ENCODE measurements around the gene SPRYD3. TPM values are rescaled to one million over a fixed set of nuclear protein-coding genes. Genes with fewer than 3 reads are reported as not detected.

The SPRYD3 gene
- total and polyA plus RNA-seq, 2 experiments from 2014 or later, result 4.3 to 5.4 TPM

- Histone ChIP-seq H3K27ac (ENCODE audit: low read depth) (no peak overlapping the region), H3F3A (replicated peaks; ENCODE audit: low read depth) (no peaks in the 10 kb centered on the region), H3K9me2 (ENCODE audit: insufficient read depth) (no peaks in the 10 kb centered on the region), H4K20me1 (replicated peaks; ENCODE audit: insufficient read depth) (no peaks in the 10 kb centered on the region), H3K36me3 (ENCODE audit: insufficient read depth) (no peaks in the 10 kb centered on the region; the same call in 1 of the 2 replicates), H3K27me3 (ENCODE audit: insufficient read depth) (no peaks in the 10 kb centered on the region), H3K79me2 (replicated peaks; ENCODE audit: insufficient read depth) (no peaks in the 10 kb centered on the region), H2AFZ (no peak overlapping the region), H3K4me2 (no peak overlapping the region), H3K4me3 (no peak overlapping the region), H3K4me1 (ENCODE audit: insufficient read depth) (peaks cover 4% of the 10 kb centered on the region; the same call in 1 of the 2 replicates)
- Mint-ChIP-seq H3K4me3 (no peak overlapping the region), H3K36me3 (ENCODE audit: low read depth) (peaks cover 3% of the 10 kb centered on the region; the same call in 1 of the 3 replicates), H3K4me1 (peaks cover 19% of the 10 kb centered on the region), H3K27me3 (ENCODE audit: insufficient read depth, low read depth, poor library complexity) (peaks cover 13% of the 10 kb centered on the region), H3K9me3 (no peaks in the 10 kb centered on the region), H3K27ac (no peak overlapping the region)
- no peak for DNase-seq (ENCODE audit: low spot score)
- no peak for TF ChIP-seq ZNF331 (CRISPR knock-in tag; IDR thresholded peaks at IDR 0.05; ENCODE audit: low read depth)
- no peak for TF ChIP-seq REST (IDR thresholded peaks at IDR 0.05; ENCODE audit: unreplicated experiment)
- TF ChIP-seq EZH2 (IDR thresholded peaks at IDR 0.05; ENCODE audit: low read depth, unreplicated experiment), result no peak
- TF ChIP-seq NANOG (IDR thresholded peaks at IDR 0.05; ENCODE audit: borderline replicate concordance), result no peak
- no peak for ATAC-seq
Observed at GRCh38 chr12:53063708-53064612, 15.2 kb downstream of the SPRYD3 start.

GRCh38 chr12:53062977-53063707, 16.0 kb downstream of the SPRYD3 start:
- Mint-ChIP-seq H3K27ac (no peak overlapping the region), H3K36me3 (ENCODE audit: low read depth) (peaks cover 3% of the 10 kb centered on the region; the same call in 1 of the 3 replicates), H3K4me1 (peaks cover 11% of the 10 kb centered on the region), H3K4me3 (no peak overlapping the region), H3K9me3 (no peaks in the 10 kb centered on the region), H3K27me3 (ENCODE audit: insufficient read depth, low read depth, poor library complexity) (peaks cover 14% of the 10 kb centered on the region)
- no peak for ATAC-seq
- Histone ChIP-seq H3K4me3 (no peak overlapping the region), H2AFZ (no peak overlapping the region), H3K4me1 (ENCODE audit: insufficient read depth) (no peaks in the 10 kb centered on the region), H3K27ac (ENCODE audit: low read depth) (no peak overlapping the region), H3K79me2 (replicated peaks; ENCODE audit: insufficient read depth) (no peaks in the 10 kb centered on the region), H3K9me2 (ENCODE audit: insufficient read depth) (no peaks in the 10 kb centered on the region), H3K4me2 (no peak overlapping the region), H4K20me1 (replicated peaks; ENCODE audit: insufficient read depth) (no peaks in the 10 kb centered on the region), H3F3A (replicated peaks; ENCODE audit: low read depth) (no peaks in the 10 kb centered on the region), H3K36me3 (ENCODE audit: insufficient read depth) (no peaks in the 10 kb centered on the region; the same call in 1 of the 2 replicates), H3K27me3 (ENCODE audit: insufficient read depth) (peaks cover 3% of the 10 kb centered on the region; the same call in 1 of the 2 replicates)
- no peak for DNase-seq (ENCODE audit: low spot score)
- no peak for TF ChIP-seq STAT1 (IDR thresholded peaks at IDR 0.05; ENCODE audit: unreplicated experiment)
- no peak for TF ChIP-seq REST (IDR thresholded peaks at IDR 0.05; ENCODE audit: unreplicated experiment)
- no peak for TF ChIP-seq EZH2phosphoT487 (IDR thresholded peaks at IDR 0.05; ENCODE audit: unreplicated experiment)

Measured in GM23338 (cell line).